C4-2B (cell line): ENCODE measurements around the gene CRACDL.

Experiments
- CTCF ChIP-seq: fragments of 450-650 bp; conservative IDR thresholded peaks from 2 replicates; pipeline ENCODE4 v1.5.1; 2017; ENCODE audit warnings: mild to moderate bottlenecking
- ZFX ChIP-seq: fragments of 450-650 bp; IDR thresholded peaks from 2 replicates; pipeline ENCODE4 v1.6.1; 2017

GRCh38 chr2:98913916-98914712, 21.9 kb downstream of the CRACDL start:
- TF ChIP-seq CTCF = no peak
- TF ChIP-seq ZFX = no peak
